Renal pelvis (tissue), 4 donors: ENCODE results near the gene MOCOS. TPM values are rescaled to one million over a fixed set of nuclear protein-coding genes. Genes with fewer than 3 reads are reported as not detected.

ENCODE experiments used
- DNase-seq: peaks from one replicate; pipeline ENCODE4 v3.0.0-alpha.2; 2013
- polyA plus RNA-seq, 3 donors: library from polyadenylated mRNA; unstranded; fragments of 120-200 nt; gene quantifications; one replicate each; pipeline ENCODE4 v1.2.1, GENCODE V29; 2013; ENCODE audit not compliant: insufficient read length in 3 of 3

The MOCOS gene
- polyA plus RNA-seq, 3 donors = 1.2 to 1.7 (median 1.4) TPM

DNA sequence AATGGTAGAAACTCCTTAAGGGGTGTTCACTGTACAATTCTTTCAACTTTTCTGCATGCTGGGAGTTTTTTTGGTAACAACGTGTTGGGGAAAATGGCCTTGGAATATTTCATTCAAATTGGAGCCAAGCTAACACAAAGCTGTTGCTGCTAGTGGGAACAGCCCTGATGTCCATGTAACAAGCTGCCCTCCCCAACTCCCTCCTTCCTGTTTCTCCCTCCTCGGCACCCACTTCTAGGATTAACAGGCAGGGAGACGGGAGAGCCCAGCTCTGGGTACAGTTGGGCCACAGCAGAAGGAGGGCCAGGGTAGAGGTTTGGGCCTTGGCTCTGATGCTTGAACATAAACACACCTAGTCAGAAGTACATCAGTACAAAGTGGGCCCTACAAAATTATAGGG, 9.4 kb upstream of the MOCOS start:
- DNase-seq = no peak

- peak; percentile 21 for DNase-seq
Observed at GRCh38 chr18:36179562-36180355, 7.5 kb upstream of the MOCOS start.

DNA sequence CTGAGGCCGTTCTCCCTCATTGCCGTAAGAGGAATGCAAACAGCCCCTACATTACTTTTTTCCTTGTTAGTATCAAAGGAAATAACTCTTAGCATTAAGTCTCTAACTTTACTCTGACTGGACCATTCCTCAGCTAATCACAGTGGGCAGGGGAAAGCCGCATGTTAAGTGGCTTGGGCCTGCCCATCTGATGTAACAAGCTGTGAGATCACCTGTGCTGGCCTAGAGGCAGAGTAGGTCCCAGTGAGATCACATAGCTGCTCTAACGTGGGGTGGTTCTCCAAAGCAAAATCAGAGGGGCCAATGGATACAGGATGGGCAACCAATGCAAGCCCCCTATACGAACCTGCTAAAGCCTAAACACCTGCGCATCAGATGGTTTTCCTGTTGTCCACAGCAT, 5.9 kb upstream of the MOCOS start:
- no peak for DNase-seq

- DNase-seq = no peak
Observed at GRCh38 chr18:36181898-36182506, 5.3 kb upstream of the MOCOS start.

DNA sequence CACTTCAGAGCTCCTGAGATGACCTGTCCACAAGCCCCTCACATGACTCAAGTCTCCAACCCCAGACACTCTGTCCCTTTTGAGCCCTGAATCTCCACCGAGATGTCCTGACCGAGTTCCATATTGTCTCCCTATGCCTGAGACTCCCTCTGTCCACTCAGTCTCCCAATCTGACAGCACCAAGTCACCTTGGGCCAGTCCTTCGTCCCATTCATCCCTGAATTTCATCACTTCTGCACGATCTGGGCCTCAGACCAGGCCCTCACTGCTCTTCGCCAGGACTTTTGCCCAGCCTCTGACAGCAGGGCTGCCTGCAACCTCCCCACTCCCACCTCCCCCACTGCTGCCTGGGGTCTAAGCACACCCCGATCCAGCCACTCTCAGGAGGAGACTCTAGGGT, 4.3 kb upstream of the MOCOS start:
- no peak for DNase-seq

GRCh38 chr18:36183987-36184386, 3.3 kb upstream of the MOCOS start:
- no peak for DNase-seq

- no peak for DNase-seq
Observed at GRCh38 chr18:36185157-36185556, 2.1 kb upstream of the MOCOS start.

GRCh38 chr18:36185901-36186460, 1.3 kb upstream of the MOCOS start:
- no peak for DNase-seq

DNA sequence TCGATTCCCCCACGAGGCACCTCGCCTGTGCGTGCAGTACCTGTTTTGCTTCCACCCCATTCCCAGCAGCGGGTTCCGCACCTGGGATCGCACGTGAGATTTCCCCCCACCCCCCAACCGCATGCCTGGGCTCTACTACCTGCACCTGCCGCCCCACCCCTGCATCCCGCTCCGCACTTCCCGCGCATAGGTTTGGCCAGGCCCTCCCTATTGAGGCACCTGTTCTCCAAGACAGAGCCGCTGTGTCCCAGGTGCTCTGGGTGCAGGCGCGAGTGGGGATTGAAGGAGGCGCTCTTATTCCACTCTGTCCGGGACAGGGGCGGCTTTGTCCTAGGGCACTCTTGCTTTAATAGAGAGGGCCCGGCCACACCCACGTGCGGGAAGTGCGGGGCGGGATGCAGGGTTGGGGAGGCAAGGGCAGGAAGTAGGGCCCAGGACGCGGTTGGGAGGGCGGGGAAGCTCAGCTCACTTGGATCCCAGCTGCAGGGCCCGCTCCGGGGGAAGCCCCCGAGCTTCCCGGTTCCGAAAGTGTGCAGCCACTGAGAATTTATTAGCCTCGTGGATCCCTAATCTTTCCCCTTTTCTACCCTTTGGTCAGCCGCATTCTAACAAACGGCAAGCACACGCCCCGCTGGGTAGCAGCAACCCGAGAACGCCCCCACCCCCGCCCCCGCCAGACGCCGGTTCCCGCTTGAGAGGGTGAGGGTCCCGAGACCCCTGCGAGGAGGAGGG, 670 bp upstream of the MOCOS start:
- peak; percentile 22 for DNase-seq

DNA sequence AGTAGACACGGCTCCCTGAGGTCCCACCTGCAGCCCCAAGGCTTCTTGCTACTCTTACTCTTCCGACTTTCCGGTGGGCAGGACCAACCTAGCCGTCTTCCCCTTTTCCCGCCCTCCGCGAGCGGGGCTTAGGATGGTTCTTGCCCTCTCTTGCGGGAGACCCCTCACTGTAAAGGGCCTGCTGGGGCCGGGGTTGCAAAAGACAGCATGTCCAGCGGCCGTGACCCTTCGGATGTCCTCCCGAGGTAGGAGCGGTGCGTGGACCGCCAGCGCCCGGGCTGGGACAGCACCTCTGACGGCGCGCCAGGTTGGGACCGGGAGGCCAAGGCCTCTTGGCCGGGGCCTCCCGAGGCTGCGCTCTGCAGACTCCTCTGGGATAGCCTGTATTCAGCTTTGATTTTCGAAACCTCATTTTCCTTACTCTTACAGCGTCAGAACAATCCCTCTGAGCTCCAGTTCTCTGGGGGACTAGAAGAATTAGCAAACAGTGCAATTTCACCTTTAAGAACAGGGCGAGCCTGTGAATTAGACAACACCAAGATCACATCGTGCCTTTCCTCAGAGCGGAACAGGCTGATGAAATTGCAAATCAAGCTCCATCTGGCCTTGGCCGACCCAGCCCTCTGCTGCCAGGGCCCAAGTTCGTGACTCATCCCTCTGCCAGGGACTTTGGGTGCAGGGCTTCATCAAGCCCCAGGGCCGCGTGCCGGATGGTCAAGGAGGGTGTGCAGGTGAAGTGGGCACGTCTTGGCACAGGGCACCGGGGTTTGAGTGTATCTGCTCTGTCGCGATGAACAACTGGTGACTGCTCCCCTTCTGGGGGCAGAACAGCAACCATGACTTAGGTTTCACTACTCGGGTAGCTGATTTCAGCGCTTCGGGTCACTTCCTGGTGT, 777 bp downstream of the MOCOS start:
- no peak for DNase-seq

DNA sequence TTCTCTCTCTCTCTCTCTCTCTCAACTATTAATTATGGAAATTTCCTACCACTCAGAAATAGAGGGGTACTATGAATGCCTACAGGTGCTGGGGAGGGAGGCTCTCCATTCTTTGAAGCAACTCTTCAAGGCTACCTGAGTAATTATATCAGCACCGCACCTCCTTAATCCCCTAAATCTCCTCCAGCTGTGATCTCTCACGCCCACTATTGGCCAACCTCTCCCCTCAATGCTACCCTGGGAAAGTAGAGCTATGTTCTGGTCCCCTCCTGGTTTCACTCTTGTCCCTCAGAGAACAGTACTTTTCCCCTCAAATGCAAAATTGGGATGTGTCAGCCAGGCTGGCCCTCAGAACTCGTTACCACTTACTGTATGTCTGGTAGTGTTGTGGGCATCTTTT, 1.6 kb downstream of the MOCOS start:
- no peak for DNase-seq

DNA sequence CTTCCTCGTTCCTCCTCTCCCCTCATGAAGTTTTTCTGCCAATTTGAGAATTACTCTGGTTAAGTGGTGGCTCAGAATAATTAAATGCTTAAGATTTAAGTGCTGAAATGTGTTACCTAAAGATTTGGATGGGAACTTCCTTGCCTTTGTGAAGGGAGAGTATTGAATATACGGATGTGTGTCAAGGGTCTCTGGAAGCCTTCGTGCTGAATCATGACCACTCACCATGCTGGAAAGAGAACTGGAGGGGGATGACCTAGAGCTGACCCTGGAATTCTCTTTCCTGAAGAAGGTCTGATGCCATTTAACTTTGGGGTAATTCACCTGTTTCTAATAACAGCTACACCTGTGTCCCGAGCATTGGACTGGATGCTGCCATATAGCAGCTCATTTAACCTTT, 2.2 kb downstream of the MOCOS start:
- DNase-seq = no peak

GRCh38 chr18:36191286-36191685, 4.0 kb downstream of the MOCOS start:
- DNase-seq = no peak

- DNase-seq = no peak
Observed at GRCh38 chr18:36191711-36192110, 4.4 kb downstream of the MOCOS start.

GRCh38 chr18:36194600-36195315, 7.5 kb downstream of the MOCOS start:
- no peak for DNase-seq

GRCh38 chr18:36195427-36196122, 8.3 kb downstream of the MOCOS start:
- DNase-seq = no peak

GRCh38 chr18:36196238-36196995, 9.1 kb downstream of the MOCOS start:
- no peak for DNase-seq

DNA sequence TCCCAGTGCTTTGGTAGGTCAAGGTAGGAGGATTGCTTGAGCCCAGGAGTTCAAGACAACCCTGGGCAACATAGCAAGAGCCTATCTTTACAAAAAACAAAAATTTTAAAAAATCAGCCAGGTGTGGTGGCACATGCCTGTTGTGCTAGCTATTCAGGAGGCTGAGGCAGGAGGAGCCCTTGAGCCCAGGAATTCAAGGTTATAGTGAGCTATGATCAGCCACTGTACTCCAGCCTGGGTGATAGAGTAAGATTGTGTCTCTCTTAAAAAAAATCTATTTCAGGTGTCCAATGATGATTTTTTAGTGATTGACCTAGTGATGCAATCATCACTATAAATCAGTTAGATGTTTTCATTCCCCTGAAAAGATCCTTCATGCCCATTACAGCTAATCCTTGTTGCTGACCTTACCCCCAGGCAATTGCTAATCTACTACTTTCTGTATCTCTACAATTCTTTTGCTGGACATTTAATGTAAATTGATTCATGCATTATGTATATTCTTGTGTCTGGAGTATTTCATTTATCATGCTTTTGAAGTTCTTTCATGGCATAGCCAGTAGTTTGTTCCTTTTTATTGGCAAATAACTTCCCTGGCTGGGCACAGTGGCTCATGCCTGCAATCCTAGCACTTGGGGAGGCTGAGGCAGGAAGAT, 10.3 kb downstream of the MOCOS start:
- no peak for DNase-seq

DNA sequence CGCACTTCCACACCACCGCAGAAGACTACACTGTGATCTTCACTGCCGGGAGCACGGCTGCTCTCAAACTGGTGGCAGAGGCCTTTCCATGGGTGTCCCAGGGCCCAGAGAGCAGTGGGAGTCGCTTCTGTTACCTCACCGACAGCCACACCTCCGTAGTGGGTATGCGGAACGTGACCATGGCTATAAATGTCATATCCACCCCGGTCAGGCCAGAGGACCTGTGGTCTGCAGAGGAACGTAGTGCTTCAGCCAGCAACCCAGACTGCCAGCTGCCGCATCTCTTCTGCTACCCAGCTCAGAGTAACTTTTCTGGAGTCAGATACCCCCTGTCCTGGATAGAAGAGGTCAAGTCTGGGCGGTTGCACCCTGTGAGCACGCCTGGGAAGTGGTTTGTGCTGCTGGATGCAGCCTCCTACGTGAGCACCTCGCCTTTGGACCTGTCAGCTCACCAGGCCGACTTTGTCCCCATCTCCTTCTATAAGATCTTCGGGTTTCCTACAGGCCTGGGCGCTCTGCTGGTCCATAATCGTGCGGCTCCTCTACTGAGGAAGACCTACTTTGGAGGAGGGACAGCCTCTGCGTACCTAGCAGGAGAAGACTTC, 12.5 kb downstream of the MOCOS start:
- no peak for DNase-seq
